Central memory CD8-positive, alpha-beta T cell (primary cell): ENCODE data around the gene KAZN.

Source experiments
- ATAC-seq: fragments of 150-1000 bp; cut with Tn5 transposase; replicated peaks from 2 replicates; pipeline ENCODE4 v1.10.0; 2022; ENCODE audit warnings: mild to moderate bottlenecking, moderate FRiP score, moderate number of reproducible peaks; ENCODE audit not compliant: poor library complexity, severe bottlenecking; ENCODE audit errors: extremely low read depth
- DNase-seq, 2 donors: peaks; one replicate each; pipeline ENCODE4 v3.0.0; 2021; ENCODE audit warnings: low spot score in 2 of 2
- H3K27ac Mint-ChIP-seq: one replicate; pipeline ENCODE4 v1.8.0; 2022; ENCODE audit warnings: low read depth, mild to moderate bottlenecking, moderate library complexity, mixed read lengths
- H3K27me3 Mint-ChIP-seq: one replicate; pipeline ENCODE4 v1.8.0; 2022; ENCODE audit warnings: mixed read lengths
- H3K36me3 Mint-ChIP-seq: one replicate; pipeline ENCODE4 v1.8.0; 2022; ENCODE audit warnings: mild to moderate bottlenecking, moderate library complexity, mixed read lengths; ENCODE audit not compliant: insufficient read depth
- H3K4me1 Mint-ChIP-seq: one replicate; pipeline ENCODE4 v1.8.0; 2022; ENCODE audit warnings: mixed read lengths
- H3K4me3 Mint-ChIP-seq: one replicate; pipeline ENCODE4 v1.8.0; 2022; ENCODE audit warnings: mild to moderate bottlenecking, moderate library complexity, mixed read lengths
- H3K9me3 Mint-ChIP-seq: one replicate; pipeline ENCODE4 v1.8.0; 2022; ENCODE audit warnings: mixed read lengths

The KAZN gene

DNA sequence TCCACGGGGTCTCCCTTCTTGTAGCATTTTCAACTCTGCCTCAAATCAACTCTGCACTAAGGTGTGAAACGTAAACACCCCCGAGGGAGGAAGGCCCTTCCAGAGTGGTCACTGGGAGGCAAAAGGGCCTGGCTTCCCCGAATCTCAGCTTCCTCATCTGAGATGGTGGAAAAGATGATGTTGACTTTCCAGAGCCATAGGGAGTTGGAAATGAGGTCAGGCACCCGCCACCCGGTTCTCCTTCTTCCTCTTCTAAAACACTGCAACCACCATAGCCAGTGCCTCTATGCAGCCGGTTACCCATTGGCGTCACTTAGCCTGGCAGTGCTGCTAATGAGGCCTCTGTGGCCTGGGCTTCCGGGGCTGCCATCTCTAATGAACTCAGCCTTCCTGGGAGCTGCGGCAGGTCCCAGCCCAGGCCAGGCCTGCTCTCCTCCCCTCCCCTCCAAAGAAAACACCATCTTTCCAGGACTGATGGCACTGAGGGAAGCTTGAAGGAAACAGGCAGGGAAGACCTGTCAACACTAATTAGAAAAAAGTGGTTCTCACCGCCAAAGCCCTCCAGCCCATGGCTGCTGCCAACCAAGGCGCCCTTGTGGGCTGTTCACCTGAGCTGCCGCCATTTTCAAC is 175.0 kb downstream of the KAZN start:
- Mint-ChIP-seq H3K9me3 (no peaks in the 10 kb centered on the region), H3K27ac (no peak overlapping the region), H3K36me3 (no peaks in the 10 kb centered on the region), H3K4me3 (no peak overlapping the region), H3K27me3 (peaks cover 10% of the 10 kb centered on the region), H3K4me1 (no peaks in the 10 kb centered on the region)
- no peak for DNase-seq
- ATAC-seq, result no peak

DNA sequence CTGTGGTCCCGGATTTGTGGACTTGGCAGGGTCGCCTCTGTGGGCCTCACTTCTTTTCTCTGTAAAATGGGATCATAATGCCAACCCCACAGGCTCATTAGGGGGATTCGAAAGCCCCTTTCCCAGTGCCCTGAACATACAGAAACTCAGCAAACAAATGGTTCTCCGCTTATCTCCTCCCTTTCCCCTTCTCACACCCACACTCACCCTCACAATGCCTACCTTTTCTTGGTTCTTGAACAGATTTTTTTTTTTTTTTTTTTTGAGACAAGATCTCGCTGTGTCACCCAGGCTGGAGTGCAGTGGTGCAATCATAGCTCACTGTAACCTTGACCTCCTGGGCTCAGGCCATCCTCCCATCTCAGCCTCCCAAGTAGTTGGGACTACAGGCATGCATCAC is 175.7 kb downstream of the KAZN start:
- no peak overlapping the region for H3K4me3 Mint-ChIP-seq

DNA sequence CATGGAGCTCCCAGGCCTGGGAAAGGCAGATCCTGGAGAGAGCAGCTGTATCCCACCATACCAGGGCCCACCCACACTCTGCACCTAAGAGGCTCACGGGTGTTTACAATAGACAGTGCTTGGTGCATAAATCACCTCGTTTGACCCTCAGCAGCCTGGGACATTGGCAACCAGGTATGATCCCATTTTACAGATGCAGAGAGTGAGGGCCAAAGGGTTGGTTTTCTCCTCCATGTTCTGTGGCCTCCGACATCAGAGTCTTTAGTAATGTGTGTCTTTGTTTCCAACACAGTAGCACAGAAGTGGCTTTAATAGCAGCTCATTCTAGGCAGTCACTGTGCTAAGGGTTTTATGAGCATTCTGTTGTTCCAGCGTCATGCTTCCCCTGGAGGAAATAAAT is 176.5 kb downstream of the KAZN start:
- Mint-ChIP-seq H3K9me3 (no peaks in the 10 kb centered on the region), H3K4me3 (no peak overlapping the region), H3K27ac (no peak overlapping the region), H3K27me3 (peaks cover 17% of the 10 kb centered on the region), H3K36me3 (no peaks in the 10 kb centered on the region), H3K4me1 (no peaks in the 10 kb centered on the region)
- ATAC-seq, result no peak
- DNase-seq, result no peak

More for the DNA sequence above, 175.7 kb downstream of the KAZN start:
- Mint-ChIP-seq H3K27ac (no peak overlapping the region), H3K4me1 (no peaks in the 10 kb centered on the region), H3K9me3 (no peaks in the 10 kb centered on the region), H3K36me3 (no peaks in the 10 kb centered on the region), H3K27me3 (peaks cover 17% of the 10 kb centered on the region)
- ATAC-seq (no peak), DNase-seq (no peak)

- Mint-ChIP-seq H3K27ac (no peak overlapping the region), H3K4me3 (no peak overlapping the region), H3K27me3 (peaks cover 21% of the 10 kb centered on the region), H3K9me3 (no peaks in the 10 kb centered on the region), H3K36me3 (no peaks in the 10 kb centered on the region), H3K4me1 (no peaks in the 10 kb centered on the region)
- DNase-seq (no peak), ATAC-seq (no peak)
Measured at GRCh38 chr1:14775434-14775833, 176.9 kb downstream of the KAZN start.

DNA sequence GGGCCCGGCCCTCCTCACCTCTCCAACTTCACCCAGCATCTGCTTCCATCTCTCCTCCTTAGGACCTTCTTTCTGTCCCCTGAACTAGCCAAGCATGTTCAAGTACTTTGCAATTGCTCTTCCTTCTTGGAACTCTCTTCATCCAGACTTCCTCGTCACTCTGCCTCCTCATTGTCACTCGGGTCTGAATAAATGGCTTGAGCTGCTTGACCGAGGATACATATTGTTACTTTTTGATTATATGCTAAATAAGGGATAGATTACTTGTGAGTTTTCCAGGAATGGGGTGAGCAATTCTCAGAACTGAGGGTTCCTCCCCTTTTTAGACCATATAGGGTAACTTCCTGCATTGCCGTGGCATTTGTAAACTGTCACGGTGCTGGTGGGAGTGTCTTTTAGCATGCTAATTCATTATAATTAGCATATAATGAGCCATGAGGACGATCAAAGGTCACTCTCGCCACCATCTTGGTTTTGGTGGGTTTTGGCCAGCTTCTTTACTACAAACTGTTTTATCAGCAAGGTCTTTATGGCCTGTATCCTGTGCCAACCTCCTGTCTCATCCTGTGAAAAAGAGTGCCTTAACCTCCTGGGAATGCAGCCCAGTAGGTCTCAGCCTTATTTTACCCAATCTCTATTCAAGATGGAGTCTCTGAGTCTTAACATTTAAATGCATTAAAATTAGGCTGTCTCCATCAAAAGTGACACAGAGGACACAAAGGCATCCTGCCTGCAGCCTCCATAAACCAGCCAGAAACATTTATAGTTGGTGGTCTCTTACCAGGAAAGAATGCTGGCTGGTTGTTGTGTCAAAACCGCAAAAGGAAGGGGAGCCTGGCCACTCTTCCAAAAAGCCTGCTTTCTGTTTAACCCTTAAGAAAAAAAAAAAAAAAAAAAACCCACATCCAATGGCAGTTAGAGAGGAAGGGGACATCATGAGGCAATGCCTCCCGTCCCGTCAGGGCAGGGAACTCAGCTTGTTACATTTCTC is 179.3 kb downstream of the KAZN start:
- Mint-ChIP-seq H3K9me3 (no peaks in the 10 kb centered on the region), H3K27me3 (peaks cover 27% of the 10 kb centered on the region), H3K36me3 (no peaks in the 10 kb centered on the region), H3K4me3 (no peak overlapping the region), H3K4me1 (no peaks in the 10 kb centered on the region), H3K27ac (no peak overlapping the region)
- ATAC-seq, result no peak
- DNase-seq, result no peak

GRCh38 chr1:14778541-14778897 is 180.0 kb downstream of the KAZN start:
- DNase-seq (no peak), ATAC-seq (no peak)
- H3K4me1 Mint-ChIP-seq, result no peaks in the 10 kb centered on the region
- no peaks in the 10 kb centered on the region for H3K36me3 Mint-ChIP-seq
- H3K27me3 Mint-ChIP-seq, result peaks cover 32% of the 10 kb centered on the region
- H3K9me3 Mint-ChIP-seq, result no peaks in the 10 kb centered on the region
- no peak overlapping the region for H3K4me3 Mint-ChIP-seq
- no peak overlapping the region for H3K27ac Mint-ChIP-seq

- no peak overlapping the region for H3K4me3 Mint-ChIP-seq
- H3K36me3 Mint-ChIP-seq, result no peaks in the 10 kb centered on the region
- H3K27me3 Mint-ChIP-seq, result peaks cover 39% of the 10 kb centered on the region
- no peaks in the 10 kb centered on the region for H3K4me1 Mint-ChIP-seq
- no peak overlapping the region for H3K27ac Mint-ChIP-seq
- ATAC-seq (no peak), DNase-seq (no peak)
- no peaks in the 10 kb centered on the region for H3K9me3 Mint-ChIP-seq
Measured at GRCh38 chr1:14778898-14779865, 180.7 kb downstream of the KAZN start.

DNA sequence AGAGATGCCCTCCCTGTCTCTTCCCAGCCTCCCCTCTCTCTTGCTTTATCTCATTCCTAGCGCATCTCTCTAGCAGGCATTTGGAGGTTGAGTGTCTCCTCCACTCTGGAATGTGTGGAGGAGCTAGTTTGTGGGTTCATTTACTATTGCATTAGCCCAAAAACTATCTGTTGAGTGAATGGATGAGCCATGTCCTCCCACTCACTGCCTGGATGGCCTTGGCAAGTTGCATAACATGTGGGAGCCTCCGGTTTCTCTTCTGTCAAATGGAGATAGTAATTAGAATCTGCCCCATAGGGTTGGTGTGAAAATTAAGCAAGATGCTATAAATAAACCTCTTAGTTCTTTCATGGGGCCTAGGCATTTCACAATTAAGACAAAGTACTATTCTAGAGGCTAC is 181.8 kb downstream of the KAZN start:
- H3K27me3 Mint-ChIP-seq, result peaks cover 40% of the 10 kb centered on the region
- no peaks in the 10 kb centered on the region for H3K36me3 Mint-ChIP-seq
- DNase-seq, result no peak

GRCh38 chr1:14781811-14782210 is 183.3 kb downstream of the KAZN start:
- H3K4me1 Mint-ChIP-seq, result no peaks in the 10 kb centered on the region
- H3K27me3 Mint-ChIP-seq, result peaks cover 40% of the 10 kb centered on the region
- H3K4me3 Mint-ChIP-seq, result no peak overlapping the region
- no peaks in the 10 kb centered on the region for H3K36me3 Mint-ChIP-seq
- ATAC-seq, result no peak
- H3K27ac Mint-ChIP-seq, result no peak overlapping the region
- DNase-seq, result no peak
- H3K9me3 Mint-ChIP-seq, result no peaks in the 10 kb centered on the region

More for the DNA sequence above, 181.8 kb downstream of the KAZN start:
- Mint-ChIP-seq H3K4me3 (no peak overlapping the region), H3K9me3 (no peaks in the 10 kb centered on the region), H3K27ac (no peak overlapping the region), H3K4me1 (no peaks in the 10 kb centered on the region)
- ATAC-seq, result no peak

DNA sequence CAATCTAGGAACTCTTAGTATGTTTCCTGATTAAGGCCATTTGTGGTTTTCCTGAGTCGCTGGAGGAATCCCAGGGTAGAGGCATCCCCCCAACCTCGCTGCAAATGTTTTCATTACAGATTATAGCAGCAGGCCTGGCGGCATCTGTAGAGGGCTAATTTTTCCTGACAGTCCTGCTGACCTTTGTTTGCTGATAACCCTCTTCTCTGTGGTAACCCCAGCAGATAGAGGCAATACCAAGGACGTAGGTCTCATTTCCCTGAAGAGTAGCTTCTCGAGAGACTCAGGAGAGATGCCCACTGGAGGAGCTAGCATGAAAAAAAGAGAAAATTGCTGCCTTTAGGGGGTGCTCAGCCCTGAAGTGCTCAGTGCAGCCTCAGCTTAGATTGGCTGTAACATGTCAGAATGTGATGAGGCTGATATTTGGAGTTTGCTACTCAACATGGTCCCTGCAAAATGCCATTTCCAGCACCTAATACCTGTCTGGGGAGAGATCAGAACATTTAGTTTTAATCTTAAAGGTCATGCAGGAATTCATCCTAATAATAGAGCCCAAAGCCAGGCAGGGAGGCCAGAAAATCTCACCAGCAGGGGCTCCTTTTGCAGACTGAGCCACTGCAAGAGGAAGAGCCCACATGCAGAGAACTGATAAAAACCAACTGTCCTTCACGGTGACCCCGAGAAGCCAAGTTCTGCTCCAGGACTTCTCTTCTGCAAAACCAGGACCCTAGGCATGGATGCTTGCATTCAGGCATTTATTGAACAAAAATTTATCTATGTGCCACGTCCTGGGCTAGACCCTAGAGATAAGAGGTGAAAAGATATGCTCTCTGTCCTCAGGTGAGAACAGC is 184.5 kb downstream of the KAZN start:
- H3K36me3 Mint-ChIP-seq, result no peaks in the 10 kb centered on the region
- no peak overlapping the region for H3K4me3 Mint-ChIP-seq
- DNase-seq (no peak), ATAC-seq (no peak)
- no peaks in the 10 kb centered on the region for H3K4me1 Mint-ChIP-seq
- H3K9me3 Mint-ChIP-seq, result no peaks in the 10 kb centered on the region
- H3K27ac Mint-ChIP-seq, result no peak overlapping the region
- peaks cover 40% of the 10 kb centered on the region for H3K27me3 Mint-ChIP-seq

DNA sequence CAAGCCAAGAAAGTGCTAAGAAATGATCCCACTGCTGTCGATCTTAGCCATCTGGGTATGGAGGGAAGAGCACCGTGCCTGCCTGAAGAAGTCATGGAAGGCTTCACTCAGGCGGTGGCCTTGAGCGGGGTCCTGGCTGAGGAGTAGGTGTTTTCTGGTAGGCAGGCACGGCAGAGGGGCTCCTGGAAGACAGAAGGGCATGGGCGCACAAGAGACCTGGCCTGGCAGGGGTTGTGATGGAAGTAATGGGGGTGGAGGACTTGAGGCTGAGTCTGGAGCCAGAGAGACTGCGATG is 185.1 kb downstream of the KAZN start:
- Mint-ChIP-seq H3K4me1 (no peaks in the 10 kb centered on the region), H3K36me3 (no peaks in the 10 kb centered on the region), H3K9me3 (no peaks in the 10 kb centered on the region), H3K27me3 (peaks cover 38% of the 10 kb centered on the region), H3K4me3 (no peak overlapping the region), H3K27ac (no peak overlapping the region)
- ATAC-seq, result no peak
- DNase-seq, result no peak
